Measurements from ENCODE around the gene WDR27. TPM values are rescaled to one million over a fixed set of nuclear protein-coding genes. Genes with fewer than 3 reads are reported as not detected.

Gene WDR27
- polyA plus RNA-seq, 2 of the 4 experiments (the other 2 are of a cell fraction): 18.9 to 36.1 TPM

DNA sequence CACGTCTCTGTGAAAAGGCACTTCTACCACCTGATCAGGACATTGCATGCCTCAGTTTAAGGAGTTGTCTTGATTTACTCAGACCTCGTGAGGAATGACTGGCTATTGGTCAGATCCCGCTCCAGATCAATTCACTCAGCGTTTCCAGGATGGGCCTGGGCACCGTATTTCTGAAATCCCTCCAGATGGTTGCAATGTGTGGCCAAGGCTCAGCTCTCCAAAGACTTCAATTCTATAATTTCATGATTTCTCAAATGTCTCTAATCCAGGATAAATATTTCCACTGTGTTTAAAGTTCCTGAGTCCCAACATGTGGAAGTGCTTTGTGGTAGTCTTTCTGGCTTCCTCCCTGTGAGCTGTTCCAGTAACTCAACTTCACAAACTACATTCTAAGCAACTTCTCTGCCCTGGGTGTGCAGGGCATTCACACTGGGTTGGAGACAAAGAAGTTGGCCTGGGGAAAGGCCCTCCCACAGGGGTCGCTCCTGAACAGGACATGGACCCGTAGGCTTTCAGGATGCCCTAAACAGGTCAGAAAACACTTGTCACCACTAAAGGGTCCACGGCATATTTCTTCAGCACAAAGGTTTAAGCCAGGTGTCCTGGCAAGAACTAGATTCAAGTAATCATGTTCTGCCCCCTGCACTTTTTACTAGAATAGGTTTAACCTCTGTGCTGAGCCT is 212.1 kb downstream of the WDR27 start (continued):
- TF ChIP-seq, protein P1, sequence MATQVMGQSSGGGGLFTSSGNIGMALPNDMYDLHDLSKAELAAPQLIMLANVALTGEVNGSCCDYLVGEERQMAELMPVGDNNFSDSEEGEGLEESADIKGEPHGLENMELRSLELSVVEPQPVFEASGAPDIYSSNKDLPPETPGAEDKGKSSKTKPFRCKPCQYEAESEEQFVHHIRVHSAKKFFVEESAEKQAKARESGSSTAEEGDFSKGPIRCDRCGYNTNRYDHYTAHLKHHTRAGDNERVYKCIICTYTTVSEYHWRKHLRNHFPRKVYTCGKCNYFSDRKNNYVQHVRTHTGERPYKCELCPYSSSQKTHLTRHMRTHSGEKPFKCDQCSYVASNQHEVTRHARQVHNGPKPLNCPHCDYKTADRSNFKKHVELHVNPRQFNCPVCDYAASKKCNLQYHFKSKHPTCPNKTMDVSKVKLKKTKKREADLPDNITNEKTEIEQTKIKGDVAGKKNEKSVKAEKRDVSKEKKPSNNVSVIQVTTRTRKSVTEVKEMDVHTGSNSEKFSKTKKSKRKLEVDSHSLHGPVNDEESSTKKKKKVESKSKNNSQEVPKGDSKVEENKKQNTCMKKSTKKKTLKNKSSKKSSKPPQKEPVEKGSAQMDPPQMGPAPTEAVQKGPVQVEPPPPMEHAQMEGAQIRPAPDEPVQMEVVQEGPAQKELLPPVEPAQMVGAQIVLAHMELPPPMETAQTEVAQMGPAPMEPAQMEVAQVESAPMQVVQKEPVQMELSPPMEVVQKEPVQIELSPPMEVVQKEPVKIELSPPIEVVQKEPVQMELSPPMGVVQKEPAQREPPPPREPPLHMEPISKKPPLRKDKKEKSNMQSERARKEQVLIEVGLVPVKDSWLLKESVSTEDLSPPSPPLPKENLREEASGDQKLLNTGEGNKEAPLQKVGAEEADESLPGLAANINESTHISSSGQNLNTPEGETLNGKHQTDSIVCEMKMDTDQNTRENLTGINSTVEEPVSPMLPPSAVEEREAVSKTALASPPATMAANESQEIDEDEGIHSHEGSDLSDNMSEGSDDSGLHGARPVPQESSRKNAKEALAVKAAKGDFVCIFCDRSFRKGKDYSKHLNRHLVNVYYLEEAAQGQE (IDR thresholded peaks at IDR 0.05): no peak
- TF ChIP-seq RFX5 (IDR thresholded peaks at IDR 0.05) (no peak), HOXB5 (CRISPR knock-in tag; IDR thresholded peaks at IDR 0.05) (no peak), POLR2A (IDR thresholded peaks at IDR 0.05; ENCODE audit: low read length) (no peak), ZC3H11A (IDR thresholded peaks at IDR 0.05) (no peak)
- TF ChIP-seq, protein P2, sequence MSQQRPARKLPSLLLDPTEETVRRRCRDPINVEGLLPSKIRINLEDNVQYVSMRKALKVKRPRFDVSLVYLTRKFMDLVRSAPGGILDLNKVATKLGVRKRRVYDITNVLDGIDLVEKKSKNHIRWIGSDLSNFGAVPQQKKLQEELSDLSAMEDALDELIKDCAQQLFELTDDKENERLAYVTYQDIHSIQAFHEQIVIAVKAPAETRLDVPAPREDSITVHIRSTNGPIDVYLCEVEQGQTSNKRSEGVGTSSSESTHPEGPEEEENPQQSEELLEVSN (IDR thresholded peaks at IDR 0.05; ENCODE audit: borderline replicate concordance, low read depth): no peak
- TF ChIP-seq, protein P3, sequence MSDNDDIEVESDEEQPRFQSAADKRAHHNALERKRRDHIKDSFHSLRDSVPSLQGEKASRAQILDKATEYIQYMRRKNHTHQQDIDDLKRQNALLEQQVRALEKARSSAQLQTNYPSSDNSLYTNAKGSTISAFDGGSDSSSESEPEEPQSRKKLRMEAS (IDR thresholded peaks at IDR 0.05): no peak

DNA sequence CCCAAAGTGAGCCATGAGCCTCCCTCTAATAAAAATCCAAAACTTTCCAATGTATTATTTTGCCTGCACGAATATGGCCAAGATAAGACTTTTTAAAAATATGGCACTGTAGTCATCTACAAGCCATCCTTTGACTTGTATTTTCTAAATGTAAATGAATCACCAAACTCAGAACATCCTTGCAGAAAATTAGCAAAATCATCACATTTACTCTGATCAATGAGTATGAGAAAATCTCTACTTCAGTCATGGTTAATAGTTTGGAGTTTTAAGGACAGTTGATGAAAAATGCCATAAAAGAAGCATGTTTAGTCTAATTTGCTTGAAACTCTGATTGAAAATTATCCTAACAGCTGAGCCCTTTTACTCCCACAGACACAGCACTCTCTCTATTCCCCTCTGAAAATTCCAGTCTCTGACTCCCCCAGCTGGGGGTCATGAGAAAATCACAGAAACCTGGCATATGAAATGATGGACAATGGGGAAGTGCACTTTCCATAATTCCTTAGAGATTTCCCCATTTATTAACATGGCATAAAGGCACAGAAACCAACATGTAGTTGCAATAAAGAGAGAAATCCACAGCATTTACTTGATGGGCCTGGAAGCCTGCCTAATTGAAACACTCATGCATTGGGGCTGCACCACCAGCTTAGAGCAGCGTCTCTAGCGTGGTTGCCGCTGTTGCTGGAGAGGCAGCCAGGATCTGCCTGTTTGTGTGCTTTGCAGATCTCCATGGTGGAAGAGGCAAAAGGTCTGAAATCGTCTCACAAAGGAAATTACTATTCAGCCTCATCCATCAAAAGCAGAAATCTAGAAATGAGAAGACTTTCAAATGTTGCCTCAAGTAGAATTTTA is 214.0 kb downstream of the WDR27 start:
- ChIA-PET POLR2A (no interaction called here), CTCF (no interaction called here)
- H3K4me1 ChIP-seq: no peaks in the 10 kb centered on the region
- DNase-seq (ENCODE audit: low read depth in 1 of 2, low spot score in 1 of 2) (no peak), ATAC-seq (no peak), FAIRE-seq (no peak)
- TF ChIP-seq, protein P4, sequence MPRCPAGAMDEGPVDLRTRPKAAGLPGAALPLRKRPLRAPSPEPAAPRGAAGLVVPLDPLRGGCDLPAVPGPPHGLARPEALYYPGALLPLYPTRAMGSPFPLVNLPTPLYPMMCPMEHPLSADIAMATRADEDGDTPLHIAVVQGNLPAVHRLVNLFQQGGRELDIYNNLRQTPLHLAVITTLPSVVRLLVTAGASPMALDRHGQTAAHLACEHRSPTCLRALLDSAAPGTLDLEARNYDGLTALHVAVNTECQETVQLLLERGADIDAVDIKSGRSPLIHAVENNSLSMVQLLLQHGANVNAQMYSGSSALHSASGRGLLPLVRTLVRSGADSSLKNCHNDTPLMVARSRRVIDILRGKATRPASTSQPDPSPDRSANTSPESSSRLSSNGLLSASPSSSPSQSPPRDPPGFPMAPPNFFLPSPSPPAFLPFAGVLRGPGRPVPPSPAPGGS (IDR thresholded peaks at IDR 0.05): no peak
- TF ChIP-seq EP300 (IDR thresholded peaks at IDR 0.05) (no peak), PHF8 (IDR thresholded peaks at IDR 0.05; ENCODE audit: borderline replicate concordance, low read depth) (no peak), MYC (IDR thresholded peaks at IDR 0.05; ENCODE audit: borderline replicate concordance, low read length) (no peak), MAFK (IDR thresholded peaks at IDR 0.05; ENCODE audit: partially characterized antibody) (peak; percentile 39), RAD21 (conservative IDR thresholded peaks at IDR 0.05 in 1 of 2, IDR thresholded peaks at IDR 0.05 in 1 of 2) (peak in 1 of 2 experiments; percentile 18; a peak in 1 of 5 replicates)
- TF ChIP-seq, protein P5, sequence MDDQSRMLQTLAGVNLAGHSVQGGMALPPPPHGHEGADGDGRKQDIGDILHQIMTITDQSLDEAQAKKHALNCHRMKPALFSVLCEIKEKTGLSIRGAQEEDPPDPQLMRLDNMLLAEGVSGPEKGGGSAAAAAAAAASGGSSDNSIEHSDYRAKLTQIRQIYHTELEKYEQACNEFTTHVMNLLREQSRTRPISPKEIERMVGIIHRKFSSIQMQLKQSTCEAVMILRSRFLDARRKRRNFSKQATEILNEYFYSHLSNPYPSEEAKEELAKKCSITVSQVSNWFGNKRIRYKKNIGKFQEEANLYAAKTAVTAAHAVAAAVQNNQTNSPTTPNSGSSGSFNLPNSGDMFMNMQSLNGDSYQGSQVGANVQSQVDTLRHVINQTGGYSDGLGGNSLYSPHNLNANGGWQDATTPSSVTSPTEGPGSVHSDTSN (IDR thresholded peaks at IDR 0.05): no peak
- H3K27ac ChIP-seq: no peak overlapping the region
- no peaks in the 10 kb centered on the region for H3K9me3 ChIP-seq
- H3K4me3 ChIP-seq: no peak overlapping the region
- H3K4me2 ChIP-seq: no peak overlapping the region
- WGBS (ENCODE audit: missing lambda C conversion rate): 74% methylated on average over 5 of the region's 5 CpGs
